Jurkat, Clone E6-1 (cell line): ENCODE data around the gene PMEPA1.

Experiments
- DNase-seq: peaks from one replicate; pipeline ENCODE4 v3.0.0-alpha.2; 2011; ENCODE audit warnings: low read depth, low spot score
- H3K4me3 ChIP-seq: 2 replicates; pipeline ENCODE4 v1.5.1; 2011; ENCODE audit warnings: mild to moderate bottlenecking, low read length, control low read depth, moderate library complexity

The PMEPA1 gene

DNA sequence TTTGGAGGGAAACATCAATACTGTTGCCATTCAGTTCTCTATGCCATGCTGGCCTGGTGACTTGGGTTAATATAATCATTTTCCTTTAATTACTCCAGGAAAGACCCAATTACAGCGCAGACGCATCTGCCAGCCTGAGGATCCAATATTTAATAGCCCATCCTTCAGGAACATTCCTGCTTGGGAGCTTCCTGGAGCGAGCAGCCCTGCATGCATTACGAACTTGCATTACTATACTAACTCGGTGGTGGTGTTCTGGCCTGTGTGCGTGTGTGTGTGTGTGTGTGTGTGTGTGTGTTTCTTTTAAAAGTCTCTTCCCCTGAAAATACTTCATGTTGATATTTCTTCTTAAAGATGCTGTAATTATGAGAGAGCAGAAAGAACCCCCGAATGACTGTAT lies 26.5 kb downstream of the PMEPA1 start:
- H3K4me3 ChIP-seq = no peak overlapping the region
- no peak for DNase-seq

DNA sequence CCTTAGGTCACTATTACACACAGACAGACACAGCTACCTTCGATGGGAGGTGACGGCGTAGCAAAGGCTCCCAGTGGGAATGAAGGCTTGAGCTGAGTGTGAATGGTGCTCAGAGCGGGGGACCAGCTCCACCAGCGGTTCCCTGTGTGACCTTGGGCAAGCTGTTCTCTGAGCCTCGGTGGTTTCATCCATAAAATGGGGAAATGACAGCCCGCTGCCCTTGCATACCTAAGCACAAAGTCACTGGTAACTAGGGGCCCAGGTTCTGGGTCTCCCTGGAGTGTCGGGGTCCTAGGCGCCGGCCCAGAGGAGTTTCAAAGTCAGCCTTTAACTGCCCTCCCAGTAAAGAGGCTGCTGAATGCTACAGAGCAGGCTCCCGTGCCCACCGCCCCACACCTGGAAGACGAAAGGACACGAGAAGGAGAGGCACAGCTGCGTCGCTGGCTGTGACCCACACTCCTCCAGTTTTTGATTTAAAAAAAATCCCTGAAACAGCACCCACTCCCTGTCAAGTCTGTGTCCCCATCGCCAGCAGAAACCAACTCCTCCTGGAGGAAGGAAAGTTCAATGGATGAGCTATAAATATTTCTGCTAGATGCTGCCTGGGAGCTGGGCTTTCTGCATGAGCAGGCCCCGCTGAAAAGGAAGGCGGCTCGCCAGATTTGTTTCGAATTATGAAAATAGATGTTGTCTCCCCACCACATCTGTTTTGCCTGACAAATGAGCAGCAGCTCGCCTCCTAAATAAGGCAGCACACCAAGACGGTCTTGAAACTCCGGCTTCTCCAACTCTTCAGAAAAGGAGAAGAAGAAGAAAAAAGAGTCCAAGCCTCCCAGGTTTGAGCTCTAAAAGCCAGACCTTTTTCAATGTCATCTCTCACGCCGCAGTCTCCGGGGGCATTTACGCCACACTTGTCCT lies 27.4 kb downstream of the PMEPA1 start:
- H3K4me3 ChIP-seq = no peak overlapping the region
- DNase-seq = no peak

DNA sequence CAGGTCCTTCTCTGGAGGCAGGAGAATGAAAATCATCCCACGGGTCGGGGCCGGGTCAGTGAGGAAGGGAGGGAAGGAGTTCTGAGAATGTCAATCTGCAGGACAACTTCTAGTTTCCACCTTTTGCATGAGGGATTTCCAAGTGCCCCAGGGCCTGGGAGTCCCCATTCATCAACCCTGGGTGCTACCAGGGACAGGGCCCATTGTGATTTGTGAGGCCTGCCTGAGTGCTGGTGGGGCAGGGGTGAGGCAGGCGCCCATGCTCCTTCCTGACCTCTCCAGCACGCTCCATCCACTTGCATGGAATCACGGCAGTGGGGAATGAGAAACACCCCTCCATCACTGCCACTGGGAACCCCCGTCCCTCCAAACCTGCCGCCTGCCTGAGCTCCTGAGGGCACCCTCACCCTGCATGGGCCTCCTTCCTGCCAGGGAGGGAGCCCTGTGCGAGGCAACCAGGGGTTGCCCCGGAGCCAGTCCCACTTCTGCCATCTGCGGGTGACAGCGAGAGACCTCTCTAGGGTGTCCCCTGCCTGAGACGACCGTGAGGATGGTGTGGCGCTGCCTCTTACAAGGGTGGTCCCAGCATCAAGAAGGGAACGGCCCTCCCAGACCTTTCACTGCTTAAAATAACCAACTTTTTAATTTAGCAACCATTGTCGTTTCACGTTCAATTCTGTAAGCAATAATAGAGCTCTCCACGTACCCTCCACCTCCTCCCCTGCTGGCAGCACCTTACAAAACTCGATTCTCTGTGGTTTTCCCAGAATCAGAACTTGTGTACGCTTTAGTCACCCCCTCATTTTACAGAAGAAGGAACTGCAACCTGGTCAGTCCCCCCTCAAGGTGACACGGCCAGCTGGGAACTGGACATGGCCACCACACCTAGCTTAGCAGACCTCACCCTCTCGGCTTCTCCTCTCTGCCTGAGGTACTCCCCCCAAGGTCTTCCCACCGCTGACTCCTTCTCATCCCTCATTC lies 28.6 kb downstream of the PMEPA1 start:
- H3K4me3 ChIP-seq = peak overlapping the region; percentile 16
- DNase-seq = peak; percentile 66

DNA sequence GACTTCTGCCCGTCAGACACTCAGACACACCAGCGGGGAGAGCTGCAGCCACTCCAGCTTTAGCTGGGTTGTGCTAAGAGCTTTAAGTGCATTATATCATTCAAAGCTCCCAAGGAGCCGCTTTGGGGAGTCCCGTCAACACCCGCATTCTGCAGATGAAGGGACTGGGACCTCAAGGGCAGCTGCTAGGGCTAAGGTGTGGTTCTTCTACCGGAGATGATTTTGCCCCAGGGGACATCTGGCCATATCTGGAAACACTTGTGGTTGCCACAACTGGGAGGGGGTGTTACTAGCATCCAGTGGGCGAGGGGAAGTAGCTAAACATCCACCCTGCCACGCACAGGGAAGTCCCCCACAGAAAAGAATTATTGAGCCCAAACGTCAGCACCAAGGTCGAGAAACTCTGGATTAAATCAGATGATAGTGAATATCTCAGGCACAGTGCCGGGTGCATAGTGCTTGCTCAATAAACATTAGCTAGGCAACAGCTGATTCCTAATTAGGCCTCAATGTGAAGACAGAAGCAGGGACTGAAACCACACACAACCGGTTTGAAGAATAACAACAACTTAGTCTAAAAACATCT lies 29.6 kb downstream of the PMEPA1 start:
- DNase-seq = peak; percentile 55
- no peak overlapping the region for H3K4me3 ChIP-seq

DNA sequence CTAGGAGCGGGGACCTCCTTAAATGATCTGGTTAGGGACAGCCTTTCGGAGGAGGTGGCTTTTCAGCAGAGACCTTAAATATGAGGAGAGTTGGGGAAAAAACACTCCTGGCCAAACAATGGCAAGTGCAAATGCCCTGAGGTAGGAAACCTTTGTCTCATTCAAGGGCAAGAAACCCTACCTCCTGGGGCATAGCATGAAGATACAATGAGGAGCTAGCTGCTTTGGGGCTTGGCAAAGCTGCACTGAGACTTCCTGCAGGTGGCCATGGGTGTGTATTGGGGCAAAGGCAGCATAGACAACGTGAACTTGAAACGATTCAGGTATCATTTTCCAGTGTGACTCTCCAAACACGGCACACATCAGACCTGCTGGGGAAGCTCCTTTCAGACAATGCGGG lies 30.7 kb downstream of the PMEPA1 start:
- peak; percentile 79 for DNase-seq

DNA sequence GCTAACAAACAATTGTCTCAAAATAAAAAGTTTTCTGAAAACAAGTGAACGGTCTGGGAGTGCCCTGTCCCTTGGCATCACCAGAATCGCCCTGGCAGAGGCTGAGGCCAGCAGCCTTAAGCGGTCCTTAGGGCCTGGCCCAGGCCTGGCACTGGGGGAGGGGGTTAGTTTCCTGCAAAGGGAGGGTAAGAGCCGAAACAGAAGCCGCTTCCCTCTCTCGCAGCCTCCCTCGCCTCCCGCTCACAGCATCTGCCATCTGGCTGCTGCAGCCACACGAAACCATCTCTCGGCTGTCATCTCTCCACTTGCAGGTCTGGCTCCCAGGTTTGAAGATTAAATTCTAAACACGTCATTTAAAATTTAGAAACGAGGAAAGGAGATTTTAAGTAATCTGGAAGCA lies 31.5 kb downstream of the PMEPA1 start:
- DNase-seq = peak; percentile 78
- peak overlapping the region; percentile 36 for H3K4me3 ChIP-seq

More for the DNA sequence above, 30.7 kb downstream of the PMEPA1 start:
- peak overlapping the region; percentile 36; the same call in 1 of the 2 replicates for H3K4me3 ChIP-seq

DNA sequence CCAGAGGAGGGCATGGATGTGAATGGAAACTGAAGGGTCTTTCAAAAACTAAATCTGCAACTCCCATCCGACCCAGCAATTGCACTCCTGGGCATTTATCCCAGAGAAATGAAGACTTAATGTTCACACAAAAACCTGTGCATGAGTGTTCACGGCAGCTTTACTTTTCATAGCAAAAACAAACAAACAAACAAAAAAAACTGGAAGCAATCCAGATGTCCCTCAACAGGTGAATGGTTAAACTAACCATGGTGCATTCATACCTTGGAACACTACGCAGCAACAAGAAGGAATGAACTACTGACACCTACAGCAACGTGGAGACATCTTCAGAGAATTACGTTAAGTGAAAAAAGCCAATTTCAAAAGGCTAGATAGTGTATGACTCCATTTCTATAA lies 32.2 kb downstream of the PMEPA1 start:
- H3K4me3 ChIP-seq = no peak overlapping the region
- DNase-seq = no peak

DNA sequence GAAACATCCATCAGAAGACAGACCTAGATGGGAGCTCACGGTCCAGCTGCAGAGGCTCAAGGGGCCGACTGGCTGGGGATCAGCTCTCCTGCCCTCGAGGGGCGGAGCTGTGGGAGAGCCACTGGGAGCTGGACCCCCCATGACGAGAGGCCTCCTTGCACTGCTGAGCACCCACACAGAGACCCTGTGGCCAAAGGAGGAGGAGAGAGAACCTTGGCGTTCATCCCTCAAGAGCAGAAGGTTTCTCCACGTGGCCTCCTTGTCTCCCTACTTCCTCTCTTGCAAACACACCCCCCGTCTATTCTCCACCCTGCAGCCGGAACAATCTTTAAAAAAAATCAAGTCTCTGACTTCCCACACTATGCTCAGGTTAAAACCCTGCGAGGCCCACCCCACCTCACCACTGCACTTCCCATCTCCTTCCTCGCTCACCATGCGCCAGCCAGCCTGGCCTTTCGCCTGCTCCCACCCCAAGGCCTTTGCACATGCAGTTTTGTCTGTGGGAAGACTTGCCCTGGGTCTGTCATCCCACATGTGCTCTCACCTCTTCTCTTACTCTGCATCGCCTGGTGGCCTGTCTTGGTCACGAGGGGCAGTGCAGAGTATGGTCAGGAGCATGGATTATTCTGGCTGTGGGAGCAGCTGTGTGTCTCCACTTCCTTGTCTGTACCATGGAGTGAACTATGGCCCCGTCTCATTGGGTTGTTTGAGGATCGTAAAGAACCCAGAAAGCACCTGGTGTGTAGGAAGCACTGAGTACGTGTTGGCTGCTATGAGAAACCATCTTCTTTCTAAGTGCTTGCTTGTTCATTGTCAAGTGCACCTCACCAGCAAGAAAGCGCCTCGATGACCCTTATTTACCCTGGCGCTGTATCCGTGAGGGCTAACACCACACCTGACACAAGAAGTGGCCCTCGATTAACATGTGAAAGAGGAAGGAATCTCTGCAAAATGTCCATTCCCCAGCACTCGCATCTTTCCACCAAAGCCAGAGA lies 32.9 kb downstream of the PMEPA1 start:
- H3K4me3 ChIP-seq = no peak overlapping the region
- DNase-seq = no peak

DNA sequence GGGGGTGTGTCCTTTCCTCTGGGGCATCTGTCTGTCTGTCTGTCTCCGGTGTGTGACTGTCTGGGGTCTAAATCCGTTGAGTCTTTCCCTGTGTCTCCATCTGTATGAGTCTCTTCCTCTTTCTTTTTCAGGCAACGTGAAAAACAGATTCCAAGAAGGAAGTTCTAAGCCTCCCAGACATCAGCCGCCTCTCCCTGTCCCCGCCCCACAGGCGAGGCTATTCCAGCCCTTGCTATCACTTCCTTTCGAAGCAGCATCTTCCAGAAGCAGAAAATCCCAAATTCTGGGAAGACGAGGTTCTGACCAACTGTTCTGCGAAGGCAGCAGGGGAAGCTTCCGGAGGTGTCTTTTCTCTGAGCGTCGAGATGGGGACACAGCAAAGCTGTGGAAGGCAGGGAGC lies 34.0 kb downstream of the PMEPA1 start:
- H3K4me3 ChIP-seq = no peak overlapping the region
- DNase-seq = no peak

DNA sequence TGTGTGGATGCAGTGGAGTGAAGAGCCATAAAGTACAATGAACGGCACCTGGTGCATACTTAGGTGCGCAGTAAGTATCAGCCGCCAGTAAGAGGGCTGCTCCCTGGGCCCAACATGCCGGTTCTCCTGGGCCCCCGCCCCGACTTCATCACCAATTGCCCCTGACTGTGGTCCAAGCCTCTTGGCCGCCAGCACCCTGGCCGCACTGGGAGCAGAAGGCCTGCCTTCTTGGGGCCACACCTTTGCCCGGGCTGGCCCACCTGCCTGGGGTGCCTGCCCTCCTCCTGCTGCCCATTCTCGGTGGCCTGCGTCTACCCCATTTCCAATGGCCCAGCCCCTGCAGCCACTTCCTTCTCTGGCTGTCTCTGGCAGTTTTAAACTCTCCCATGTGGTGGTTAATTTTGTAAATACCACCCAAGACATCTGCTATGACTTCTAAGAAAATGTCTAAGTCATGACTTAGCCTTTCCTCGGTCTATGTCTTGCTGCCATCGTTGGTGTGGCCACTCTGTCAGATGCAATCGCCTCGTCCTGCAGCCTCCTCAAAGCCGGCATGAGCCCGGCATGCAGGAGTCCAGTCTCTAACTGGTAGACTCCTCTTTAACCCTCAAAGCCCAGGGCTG lies 36.8 kb downstream of the PMEPA1 start:
- no peak overlapping the region for H3K4me3 ChIP-seq
- no peak for DNase-seq

DNA sequence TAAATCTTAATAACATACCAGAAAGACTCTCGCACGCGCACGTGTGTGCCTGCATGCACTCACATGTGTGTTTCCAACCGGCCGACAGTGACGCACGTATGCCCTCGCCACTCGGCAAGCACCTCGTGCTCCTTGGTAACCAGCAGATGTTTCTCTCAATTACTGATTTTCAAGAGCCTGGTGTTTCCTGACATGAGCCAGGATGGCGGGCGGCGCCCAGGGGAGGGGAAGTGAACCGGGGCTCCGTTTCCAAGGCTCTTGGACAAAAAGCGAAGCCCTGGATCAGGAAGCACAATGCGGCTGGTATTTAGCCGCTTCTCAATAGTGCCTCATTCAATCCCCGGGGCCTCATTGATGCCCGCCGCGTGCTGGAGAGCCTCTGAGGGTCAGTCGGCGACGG lies 37.7 kb downstream of the PMEPA1 start:
- H3K4me3 ChIP-seq = no peak overlapping the region
- DNase-seq = no peak

DNA sequence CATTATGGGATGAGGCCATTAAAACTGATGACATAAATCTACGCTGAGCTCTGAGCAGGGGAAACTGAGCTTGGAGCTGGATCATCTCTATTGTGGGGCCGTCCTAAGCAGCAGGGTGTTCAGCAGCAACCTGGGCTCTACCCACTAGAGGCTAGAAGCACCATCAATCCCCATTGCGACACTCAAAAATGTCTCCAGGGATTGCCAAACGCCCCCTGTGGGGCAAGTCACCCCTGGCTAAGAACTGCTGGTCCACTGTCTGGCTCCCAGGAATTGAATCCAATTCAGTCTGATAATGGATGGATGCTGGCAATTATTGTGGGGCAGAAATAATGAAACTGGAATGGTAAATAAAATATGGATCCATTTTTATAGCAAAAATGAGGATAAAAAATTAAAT lies 38.2 kb downstream of the PMEPA1 start:
- no peak for DNase-seq

DNA sequence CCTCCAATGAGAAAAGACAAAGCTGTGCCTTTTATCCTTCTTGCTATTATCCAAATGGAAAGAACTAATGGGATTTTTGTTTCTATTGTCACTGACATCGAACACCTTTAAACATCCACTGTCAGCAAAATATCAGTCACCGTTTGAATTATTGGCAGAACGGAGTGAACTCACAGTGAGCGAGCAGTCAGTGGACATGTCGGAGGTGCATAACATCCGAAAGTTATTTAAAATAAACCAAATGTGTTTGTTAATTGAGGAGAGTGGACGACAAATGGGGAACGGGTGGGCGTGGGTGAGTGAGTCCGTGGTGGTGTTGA lies 38.8 kb downstream of the PMEPA1 start:
- no peak overlapping the region for H3K4me3 ChIP-seq
- DNase-seq = no peak

More for the DNA sequence above, 38.2 kb downstream of the PMEPA1 start:
- H3K4me3 ChIP-seq = no peak overlapping the region

DNA sequence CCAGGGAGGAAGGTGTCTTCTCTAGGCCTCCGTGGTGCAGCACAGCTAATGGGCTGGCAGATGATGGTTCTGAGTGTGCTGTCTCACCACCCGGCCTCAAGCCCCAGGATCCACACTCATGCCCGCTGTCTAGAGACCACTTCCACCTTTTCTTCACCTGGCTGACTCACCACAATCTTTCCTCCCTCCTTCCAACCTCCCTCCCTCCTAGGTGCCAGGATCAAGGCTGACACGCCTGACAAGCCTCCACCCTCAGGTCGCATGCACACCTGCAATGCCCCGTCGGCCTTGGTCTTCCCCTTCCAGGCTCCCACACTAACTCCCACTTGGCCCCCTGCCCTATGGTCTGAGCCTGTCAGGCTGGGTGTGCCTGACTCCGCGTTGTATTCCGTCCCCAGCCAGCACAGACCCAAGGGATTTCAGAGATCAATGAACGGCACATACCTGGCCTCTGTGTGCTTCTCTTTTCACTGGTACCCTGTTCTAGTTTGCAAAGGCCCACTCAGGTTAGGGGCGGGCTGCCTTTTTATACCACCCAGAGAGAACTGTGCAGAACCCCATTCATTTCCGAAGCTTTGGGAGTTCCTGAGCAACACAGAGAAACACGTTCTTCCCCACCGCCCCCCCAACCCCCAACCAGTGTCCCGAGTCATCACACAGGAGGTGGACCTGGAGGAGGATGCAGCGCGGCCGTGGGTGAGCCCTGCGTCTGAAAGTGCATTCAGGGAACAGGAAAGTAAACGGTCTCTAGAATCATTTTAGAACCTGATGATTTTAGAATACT lies 39.3 kb downstream of the PMEPA1 start:
- DNase-seq = no peak
- H3K4me3 ChIP-seq = no peak overlapping the region

DNA sequence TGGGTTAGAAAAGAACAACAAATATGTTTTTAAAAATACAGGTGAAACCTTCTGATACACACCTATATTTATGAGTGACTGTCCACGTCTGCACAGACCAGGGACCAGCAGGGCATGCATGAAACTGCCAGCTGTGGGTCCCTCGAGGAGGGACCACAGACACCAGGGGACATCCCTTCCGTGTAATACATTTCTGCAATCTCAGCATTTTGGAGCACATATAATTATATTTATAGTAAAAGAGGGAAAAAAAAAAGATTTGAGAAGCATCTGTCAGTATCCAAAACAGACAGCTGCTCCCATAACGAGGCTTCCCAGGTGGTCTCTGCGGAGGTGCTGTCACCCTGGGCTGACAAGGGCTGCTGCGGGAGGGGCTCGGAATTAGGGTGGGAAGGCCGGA lies 40.2 kb downstream of the PMEPA1 start:
- no peak overlapping the region for H3K4me3 ChIP-seq
- no peak for DNase-seq

DNA sequence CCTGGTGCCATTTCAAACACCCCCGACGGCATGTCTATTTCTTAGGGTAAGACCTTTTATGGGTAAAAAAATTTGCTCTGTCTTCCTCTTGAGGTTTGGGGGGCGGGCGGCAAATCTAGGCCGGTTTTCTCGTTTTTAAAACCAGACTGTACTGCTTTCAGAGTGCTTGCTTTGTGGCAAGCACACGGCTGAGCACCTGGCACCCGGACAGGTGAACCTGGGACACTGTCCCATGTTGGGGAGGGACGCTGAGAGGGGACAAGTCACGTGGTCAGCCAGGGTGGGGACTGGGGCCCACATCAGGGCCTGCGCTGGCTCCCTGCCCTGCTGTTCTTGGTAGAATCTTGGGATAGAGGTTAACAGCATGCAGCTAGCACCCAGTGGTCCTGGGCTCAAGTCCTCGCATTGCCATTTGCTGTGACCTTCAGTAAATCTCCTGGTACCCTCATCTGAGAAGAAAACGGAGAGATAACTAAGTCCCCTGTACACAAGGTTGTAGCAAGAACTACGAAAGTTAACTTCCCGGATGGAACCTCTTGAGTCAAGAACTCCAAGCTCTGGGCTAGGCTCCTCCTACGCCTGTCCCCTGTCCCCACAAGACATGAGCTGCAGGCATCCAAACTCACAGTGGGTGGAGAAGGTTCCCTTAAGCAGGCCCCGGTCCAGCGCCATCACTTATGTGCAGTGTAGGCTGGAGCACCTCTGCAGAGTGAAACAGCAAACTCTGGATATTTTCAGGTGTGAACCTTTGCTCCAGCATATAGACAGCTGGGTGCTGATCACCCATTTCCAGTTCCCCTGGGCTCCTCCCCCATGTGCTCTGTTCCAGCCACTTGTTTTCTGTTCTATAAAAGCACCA lies 41.7 kb downstream of the PMEPA1 start:
- no peak overlapping the region for H3K4me3 ChIP-seq
- no peak for DNase-seq

DNA sequence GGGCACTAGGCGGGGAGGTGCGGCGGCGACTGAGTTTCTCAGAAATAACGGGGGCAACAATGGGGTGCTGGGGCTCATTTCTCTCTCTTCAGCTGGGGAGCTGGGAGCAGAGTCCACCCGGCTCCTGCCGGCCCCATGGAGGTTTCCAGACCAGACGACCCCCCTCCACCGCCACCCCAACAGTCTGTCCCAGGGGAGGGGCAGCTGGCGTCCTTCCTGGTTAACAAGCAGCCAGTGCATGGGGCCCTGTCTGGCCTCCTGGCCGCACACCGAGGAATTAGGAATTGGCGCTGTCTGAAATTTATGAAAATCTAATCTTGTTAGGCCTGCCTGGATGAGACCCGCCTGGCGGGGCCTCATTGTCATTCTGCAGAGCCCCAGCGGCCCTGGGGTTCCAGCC lies 42.4 kb downstream of the PMEPA1 start:
- no peak overlapping the region for H3K4me3 ChIP-seq
- DNase-seq = no peak
